Metanephros (tissue), 1 donor: ENCODE data around the gene OXCT1. TPM values are rescaled to one million over a fixed set of nuclear protein-coding genes. Genes with fewer than 3 reads are reported as not detected.

ENCODE experiments used
- total RNA-seq: library from RNA; depleted of rRNA; stranded (reverse); fragments of >200 nt; gene quantifications from one replicate; pipeline ENCODE4 v1.2.3, GENCODE V29; 2014

The OXCT1 gene
- total RNA-seq: 39.2 TPM

DNA sequence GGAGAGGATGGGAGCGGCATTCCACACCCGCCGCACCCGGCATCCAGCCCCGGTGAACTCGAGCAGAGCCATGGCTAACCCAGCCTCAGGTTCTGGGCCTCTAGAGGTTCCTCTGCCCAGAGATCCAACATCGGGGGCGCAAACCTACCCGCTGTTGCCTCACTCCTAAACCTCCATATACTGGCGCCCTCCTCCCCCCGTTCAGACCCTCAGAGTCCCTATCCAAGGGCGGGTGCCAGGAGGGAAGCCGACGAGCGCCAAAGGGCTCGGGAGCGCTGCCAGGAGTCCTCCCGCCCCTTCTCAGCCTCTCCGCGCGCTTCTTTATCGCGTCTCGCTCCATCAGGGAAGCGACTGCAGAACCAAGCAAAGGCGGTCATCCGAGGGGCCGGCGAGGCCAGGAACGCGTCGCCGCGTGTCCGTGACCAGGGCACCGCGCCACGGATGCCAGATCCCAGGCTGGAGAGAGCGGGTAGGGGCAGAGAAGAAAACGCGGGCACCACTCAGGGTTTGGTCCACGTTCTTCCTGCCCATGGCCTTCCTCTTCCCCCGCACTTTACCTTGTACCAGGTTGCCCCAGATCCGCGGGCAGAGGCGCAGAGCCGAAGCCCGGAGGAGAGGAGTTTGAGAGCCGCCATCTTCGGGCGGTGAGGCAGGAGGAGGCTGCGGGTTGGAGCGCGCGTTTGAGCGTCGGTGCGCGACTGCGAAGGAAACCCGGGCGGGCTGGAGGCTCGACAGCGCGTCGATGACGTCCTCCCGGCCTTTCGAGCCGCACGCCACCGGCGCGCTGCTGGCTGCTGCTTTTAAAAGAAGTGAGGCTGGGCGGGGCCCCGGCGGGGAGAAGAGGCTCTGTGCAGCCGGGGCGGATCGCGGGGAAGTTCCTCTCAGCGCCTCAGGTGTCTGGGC lies at the start of gene OXCT1:
OXCT1 (minus strand) TSS at position 702 of the 903 bp plus-strand sequence; CDS start at position 635, 67 bp downstream.

DNA sequence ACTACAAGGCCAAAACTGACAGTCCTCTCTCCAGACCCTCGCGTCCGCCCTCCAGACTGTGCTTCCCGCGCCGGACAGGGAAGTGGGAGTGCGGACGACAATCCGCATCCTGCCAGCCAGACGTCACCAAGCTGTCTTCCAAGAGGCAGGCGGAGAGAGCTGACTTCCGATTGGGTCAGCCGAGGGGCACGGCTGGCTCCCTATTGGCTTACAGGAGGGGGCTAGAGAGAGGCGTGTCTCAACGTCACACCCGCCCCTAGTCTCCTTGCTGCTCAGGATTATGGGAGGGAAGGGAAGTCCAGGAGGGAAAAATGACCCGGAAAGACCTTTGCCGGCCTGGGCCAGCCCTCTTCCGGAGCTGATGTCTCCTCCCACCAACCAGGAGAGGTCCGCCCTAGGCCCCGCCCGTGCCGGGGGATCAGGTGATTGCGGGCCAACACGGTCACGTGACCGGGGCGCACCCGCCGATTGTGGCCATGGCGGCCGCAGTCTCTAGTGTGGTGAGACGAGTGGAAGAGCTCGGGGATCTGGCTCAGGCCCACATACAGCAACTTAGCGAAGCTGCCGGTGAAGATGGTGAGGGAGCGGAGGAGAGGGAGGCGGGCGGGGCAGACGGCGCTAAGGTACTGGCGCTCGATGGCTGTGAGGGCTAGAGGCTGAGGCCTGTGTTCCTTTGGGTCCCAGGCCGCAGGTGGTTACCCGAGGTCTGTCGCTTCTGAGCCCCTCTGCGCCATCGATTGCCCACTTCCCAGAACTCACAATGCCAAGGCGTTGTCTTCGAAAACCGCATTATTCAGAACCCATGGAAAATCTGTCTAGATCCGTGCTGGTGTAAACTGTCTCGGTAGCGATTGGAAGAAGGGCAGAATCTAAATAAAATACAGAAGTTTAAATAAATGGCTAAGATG lies 33.9 kb upstream of the OXCT1 start, which contains the start of gene RIMOC1:
RIMOC1 (plus strand) TSS at position 453 of the 908 bp plus-strand sequence; CDS start at position 477, 24 bp downstream.

Other genes starting within 250 kb of the OXCT1 start
- gene RIMOC1, start 33.9 kb upstream of the OXCT1 start, total RNA-seq: 19.4 TPM
- gene FBXO4, start 54.9 kb upstream of the OXCT1 start, total RNA-seq: 10.8 TPM